Measurements from ENCODE around the gene A3GALT2. TPM values are rescaled to one million over a fixed set of nuclear protein-coding genes. Genes with fewer than 3 reads are reported as not detected.

A3GALT2 gene
- total and polyA plus RNA-seq, 4 donors = 0.33 to 0.57 TPM; not detected in 2

DNA sequence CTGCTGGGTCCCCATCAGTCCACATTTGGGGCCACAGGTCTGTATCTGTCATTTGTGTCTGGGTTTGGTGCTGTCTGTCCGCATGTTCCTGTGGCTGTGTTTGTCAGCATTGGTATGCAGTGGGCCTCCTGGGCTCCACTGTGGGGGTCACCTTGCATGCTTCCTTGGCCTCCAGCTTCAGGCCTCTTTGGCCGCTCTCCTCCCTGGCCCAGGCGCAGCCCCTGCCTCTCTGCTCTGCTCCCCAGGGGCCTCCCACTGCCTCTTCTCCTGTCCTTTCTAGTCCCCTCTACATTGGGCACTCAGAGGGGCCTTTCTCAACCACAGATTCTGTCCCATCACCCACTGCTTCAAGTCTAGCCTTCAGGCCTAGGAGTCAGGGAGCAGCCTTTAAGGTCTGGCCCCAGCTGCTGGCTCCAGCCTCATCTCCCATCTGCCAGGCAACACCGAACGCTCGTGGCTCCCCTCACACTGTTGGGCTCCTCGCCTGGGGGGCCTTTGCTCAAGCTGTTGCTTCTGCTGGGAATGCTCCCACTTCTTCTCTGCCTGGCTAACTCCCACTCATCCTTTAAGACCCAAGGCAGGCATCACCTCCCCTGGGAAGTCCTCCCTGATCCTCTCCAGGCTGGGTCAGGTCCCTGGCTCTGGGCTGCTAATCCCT is 50.0 kb downstream of the A3GALT2 start:
- Histone ChIP-seq H3K9me3 (ENCODE audit: control insufficient read depth, insufficient read depth, low read length) (no peaks in the 10 kb centered on the region), H3K27ac (ENCODE audit: low read depth, low read length) (no peak overlapping the region), H3K27me3 (ENCODE audit: control insufficient read depth, insufficient read depth, low read length) (no peaks in the 10 kb centered on the region), H3K4me3 (ENCODE audit: low read depth, low read length) (no peak overlapping the region), H3K4me1 (ENCODE audit: control insufficient read depth, insufficient read depth, low read length) (peaks cover 23% of the 10 kb centered on the region), H3K36me3 (ENCODE audit: control insufficient read depth, insufficient read depth, low read length) (peaks cover 60% of the 10 kb centered on the region)
- WGBS (ENCODE audit: insufficient coverage) = 78% methylated on average over 7 of the region's 7 CpGs
- no peak for DNase-seq (ENCODE audit: low read depth in 4 of 6, low spot score in 6 of 6)

DNA sequence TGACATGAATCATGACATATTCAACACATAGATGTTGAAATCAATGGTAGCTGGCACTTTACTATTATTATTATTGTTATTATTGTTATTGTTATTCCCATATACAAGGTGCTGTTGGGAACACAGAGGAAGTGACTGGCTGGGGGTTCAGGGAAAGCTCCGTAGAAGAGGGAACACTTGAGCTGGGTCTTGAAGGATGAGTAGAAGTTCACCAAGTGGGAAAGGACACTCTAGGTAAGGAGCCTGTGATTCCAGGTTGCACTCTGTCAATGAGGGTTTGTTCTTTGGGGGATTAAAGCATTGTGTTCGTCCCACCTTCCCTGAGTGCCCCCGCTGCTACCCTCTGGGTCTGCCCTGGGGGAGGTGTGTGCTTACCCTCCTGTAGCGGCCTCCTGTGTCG is 50.5 kb downstream of the A3GALT2 start:
- H3K4me1 ChIP-seq (ENCODE audit: control insufficient read depth, insufficient read depth, low read length) = peaks cover 23% of the 10 kb centered on the region
- H3K36me3 ChIP-seq (ENCODE audit: control insufficient read depth, insufficient read depth, low read length) = peaks cover 61% of the 10 kb centered on the region
- no peak overlapping the region for H3K4me3 ChIP-seq (ENCODE audit: low read depth, low read length)
- no peak for DNase-seq (ENCODE audit: low read depth in 4 of 6, low spot score in 6 of 6)
- WGBS (ENCODE audit: insufficient coverage) = 77% methylated on average over 4 of the region's 5 CpGs
- no peaks in the 10 kb centered on the region for H3K27me3 ChIP-seq (ENCODE audit: control insufficient read depth, insufficient read depth, low read length)
- no peaks in the 10 kb centered on the region for H3K9me3 ChIP-seq (ENCODE audit: control insufficient read depth, insufficient read depth, low read length)
- no peak overlapping the region for H3K27ac ChIP-seq (ENCODE audit: low read depth, low read length)

DNA sequence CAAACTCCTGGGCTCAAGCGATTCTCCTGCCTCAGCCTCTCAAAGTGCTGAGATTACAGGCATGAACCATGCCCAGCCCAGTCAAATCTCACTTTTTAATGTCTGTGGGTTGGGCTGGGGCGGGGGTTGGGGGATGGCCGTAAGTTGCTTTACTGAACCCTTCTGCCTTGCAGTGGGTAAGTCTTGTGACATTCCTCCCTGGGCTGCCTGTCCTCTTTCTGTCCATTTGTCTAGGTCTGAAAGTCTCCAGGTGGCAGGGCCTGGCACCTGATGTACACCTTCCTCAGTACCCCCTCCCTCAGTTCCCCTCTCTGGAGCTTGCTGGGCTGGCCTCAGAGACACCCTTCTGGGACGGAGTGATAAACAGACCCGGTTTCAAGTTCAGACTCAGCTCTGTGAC is 51.3 kb downstream of the A3GALT2 start:
- H3K27me3 ChIP-seq (ENCODE audit: control insufficient read depth, insufficient read depth, low read length) = no peaks in the 10 kb centered on the region
- peaks cover 64% of the 10 kb centered on the region for H3K36me3 ChIP-seq (ENCODE audit: control insufficient read depth, insufficient read depth, low read length)
- DNase-seq (ENCODE audit: low read depth in 4 of 6, low spot score in 6 of 6) = no peak
- H3K4me3 ChIP-seq (ENCODE audit: low read depth, low read length) = no peak overlapping the region
- no peak overlapping the region for H3K27ac ChIP-seq (ENCODE audit: low read depth, low read length)
- no CpG with 5 or more reads among the region's 5 CpGs for WGBS (ENCODE audit: insufficient coverage)
- no peaks in the 10 kb centered on the region for H3K9me3 ChIP-seq (ENCODE audit: control insufficient read depth, insufficient read depth, low read length)
- H3K4me1 ChIP-seq (ENCODE audit: control insufficient read depth, insufficient read depth, low read length) = peaks cover 23% of the 10 kb centered on the region

DNA sequence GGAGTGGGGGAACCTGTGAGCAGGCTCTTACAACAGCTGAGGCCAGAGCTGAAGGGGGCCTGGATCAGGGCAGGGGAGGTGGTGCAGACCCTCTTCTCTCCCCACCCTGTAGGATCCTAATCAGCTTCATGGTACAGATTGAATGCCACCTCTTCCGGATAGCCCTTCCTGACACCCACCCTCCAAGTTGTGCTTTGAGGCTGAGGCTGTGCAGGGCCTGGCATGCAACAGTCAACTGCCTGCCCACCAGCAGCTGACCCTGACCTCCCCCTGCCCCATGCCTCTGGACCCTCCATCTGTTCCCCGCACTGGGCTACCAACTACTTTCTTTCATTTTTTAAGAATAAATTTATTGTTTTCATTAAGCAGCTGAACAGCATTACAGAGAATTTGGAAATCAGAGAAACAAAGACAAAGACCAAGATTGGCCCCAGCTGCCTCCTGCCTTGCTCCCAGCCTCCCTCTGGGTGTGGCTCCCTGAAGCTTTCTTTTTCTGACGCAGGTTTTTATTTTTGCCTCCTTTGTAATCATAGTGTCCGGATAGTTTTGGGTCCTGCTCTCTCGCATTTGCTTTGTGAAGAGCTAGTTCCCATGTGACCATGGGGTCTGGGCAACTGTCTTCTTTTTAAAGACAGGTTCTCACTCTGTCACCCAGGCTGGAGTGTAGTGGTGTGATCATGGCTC is 51.8 kb downstream of the A3GALT2 start:
- WGBS (ENCODE audit: insufficient coverage) = 80% methylated on average over 4 of the region's 5 CpGs
- H3K36me3 ChIP-seq (ENCODE audit: control insufficient read depth, insufficient read depth, low read length) = peaks cover 64% of the 10 kb centered on the region
- H3K4me3 ChIP-seq (ENCODE audit: low read depth, low read length) = no peak overlapping the region
- DNase-seq (ENCODE audit: low read depth in 4 of 6, low spot score in 6 of 6) = no peak
- no peaks in the 10 kb centered on the region for H3K27me3 ChIP-seq (ENCODE audit: control insufficient read depth, insufficient read depth, low read length)
- no peak overlapping the region for H3K27ac ChIP-seq (ENCODE audit: low read depth, low read length)
- H3K4me1 ChIP-seq (ENCODE audit: control insufficient read depth, insufficient read depth, low read length) = peaks cover 25% of the 10 kb centered on the region
- no peaks in the 10 kb centered on the region for H3K9me3 ChIP-seq (ENCODE audit: control insufficient read depth, insufficient read depth, low read length)

DNA sequence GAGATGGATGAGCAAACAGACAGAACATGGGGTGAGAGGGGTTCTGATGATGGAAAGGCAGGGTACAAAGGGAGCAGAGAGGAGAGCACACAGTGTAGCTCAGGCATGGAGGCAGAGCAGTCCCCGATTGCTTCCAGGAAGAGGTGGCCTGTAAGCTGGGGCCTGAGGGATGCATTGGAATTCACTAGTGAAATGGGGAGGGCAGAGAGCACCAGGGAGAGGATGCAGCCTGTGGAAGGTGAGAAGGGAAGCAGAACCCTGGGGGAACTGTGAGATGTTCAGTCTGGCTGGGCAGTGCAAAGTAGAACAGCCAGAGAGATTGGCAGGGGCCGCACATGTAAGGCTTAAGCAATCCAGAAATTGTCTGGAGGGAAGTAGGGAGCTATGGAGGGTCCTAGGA is 52.4 kb downstream of the A3GALT2 start:
- Histone ChIP-seq H3K27me3 (ENCODE audit: control insufficient read depth, insufficient read depth, low read length) (no peaks in the 10 kb centered on the region), H3K4me3 (ENCODE audit: low read depth, low read length) (no peak overlapping the region), H3K9me3 (ENCODE audit: control insufficient read depth, insufficient read depth, low read length) (no peaks in the 10 kb centered on the region), H3K4me1 (ENCODE audit: control insufficient read depth, insufficient read depth, low read length) (peaks cover 31% of the 10 kb centered on the region), H3K36me3 (ENCODE audit: control insufficient read depth, insufficient read depth, low read length) (peaks cover 67% of the 10 kb centered on the region), H3K27ac (ENCODE audit: low read depth, low read length) (no peak overlapping the region)
- WGBS (ENCODE audit: insufficient coverage) = 87% methylated on average over 2 of the region's 2 CpGs
- DNase-seq (ENCODE audit: low read depth in 4 of 6, low spot score in 6 of 6) = no peak

DNA sequence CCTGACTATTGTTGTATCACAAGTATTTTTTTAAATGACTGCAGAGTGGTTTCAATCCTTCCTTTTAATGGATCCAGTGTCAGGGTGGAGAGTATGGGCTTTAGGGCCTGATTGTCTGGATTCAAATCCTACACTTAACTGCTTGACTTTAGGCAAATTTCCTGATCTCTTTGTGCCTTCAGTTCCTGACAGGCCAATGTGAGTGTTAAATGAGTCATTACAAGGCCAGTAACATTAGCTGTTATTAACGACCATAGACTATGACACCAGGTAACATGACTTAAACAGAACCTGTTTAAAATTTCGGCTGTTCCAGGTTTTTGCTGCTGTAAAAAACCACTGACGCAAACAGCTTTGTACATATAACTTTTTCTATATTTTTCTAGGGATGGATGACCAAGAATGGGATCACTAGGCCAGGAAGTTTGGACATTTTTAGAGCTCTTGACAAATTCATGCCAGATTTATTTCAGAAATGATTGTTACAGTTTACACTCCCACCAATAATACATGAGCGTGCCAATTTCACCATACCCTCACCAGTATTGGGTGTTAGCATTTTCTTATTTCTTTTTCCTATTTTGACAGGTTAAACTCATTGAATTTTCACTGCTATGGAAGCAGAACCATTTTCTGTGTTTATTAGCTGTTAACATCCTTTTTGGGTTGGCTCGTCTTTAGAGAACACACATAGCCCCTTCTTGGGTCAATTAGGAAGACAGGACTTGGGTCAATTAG is 53.3 kb downstream of the A3GALT2 start:
- DNase-seq (ENCODE audit: low read depth in 4 of 6, low spot score in 6 of 6) = no peak
- Histone ChIP-seq H3K27me3 (ENCODE audit: control insufficient read depth, insufficient read depth, low read length) (no peaks in the 10 kb centered on the region), H3K36me3 (ENCODE audit: control insufficient read depth, insufficient read depth, low read length) (peaks cover 62% of the 10 kb centered on the region), H3K4me1 (ENCODE audit: control insufficient read depth, insufficient read depth, low read length) (peaks cover 33% of the 10 kb centered on the region), H3K4me3 (ENCODE audit: low read depth, low read length) (no peak overlapping the region), H3K9me3 (ENCODE audit: control insufficient read depth, insufficient read depth, low read length) (no peaks in the 10 kb centered on the region), H3K27ac (ENCODE audit: low read depth, low read length) (no peak overlapping the region)
- 83% methylated on average over 1 of the region's 5 CpGs for WGBS (ENCODE audit: insufficient coverage)

DNA sequence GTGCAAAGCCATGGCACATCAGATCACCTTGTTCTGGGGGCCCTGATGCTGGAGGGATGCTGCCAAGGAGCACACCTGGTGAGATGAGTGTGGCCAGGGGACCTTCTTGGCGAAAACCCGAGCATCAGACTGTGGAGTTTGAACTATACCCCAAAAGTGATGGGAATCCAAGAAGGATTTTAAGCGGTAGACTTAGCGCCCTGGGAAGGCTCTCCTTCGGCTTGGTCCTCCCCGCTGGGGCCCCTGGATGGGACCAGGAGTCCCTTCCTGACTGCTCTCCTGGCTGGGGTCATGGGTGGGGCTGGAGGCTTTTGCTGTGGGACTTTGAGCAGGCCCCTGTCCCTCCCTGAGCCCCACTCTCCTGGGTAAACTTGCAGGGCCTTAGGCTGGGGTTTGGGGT is 54.1 kb downstream of the A3GALT2 start:
- peaks cover 30% of the 10 kb centered on the region for H3K4me1 ChIP-seq (ENCODE audit: control insufficient read depth, insufficient read depth, low read length)
- no peak for DNase-seq (ENCODE audit: low read depth in 4 of 6, low spot score in 6 of 6)
- H3K27ac ChIP-seq (ENCODE audit: low read depth, low read length) = no peak overlapping the region
- H3K27me3 ChIP-seq (ENCODE audit: control insufficient read depth, insufficient read depth, low read length) = no peaks in the 10 kb centered on the region
- WGBS (ENCODE audit: insufficient coverage) = 94% methylated on average over 6 of the region's 6 CpGs
- H3K36me3 ChIP-seq (ENCODE audit: control insufficient read depth, insufficient read depth, low read length) = peaks cover 57% of the 10 kb centered on the region
- H3K4me3 ChIP-seq (ENCODE audit: low read depth, low read length) = no peak overlapping the region
- H3K9me3 ChIP-seq (ENCODE audit: control insufficient read depth, insufficient read depth, low read length) = no peaks in the 10 kb centered on the region

DNA sequence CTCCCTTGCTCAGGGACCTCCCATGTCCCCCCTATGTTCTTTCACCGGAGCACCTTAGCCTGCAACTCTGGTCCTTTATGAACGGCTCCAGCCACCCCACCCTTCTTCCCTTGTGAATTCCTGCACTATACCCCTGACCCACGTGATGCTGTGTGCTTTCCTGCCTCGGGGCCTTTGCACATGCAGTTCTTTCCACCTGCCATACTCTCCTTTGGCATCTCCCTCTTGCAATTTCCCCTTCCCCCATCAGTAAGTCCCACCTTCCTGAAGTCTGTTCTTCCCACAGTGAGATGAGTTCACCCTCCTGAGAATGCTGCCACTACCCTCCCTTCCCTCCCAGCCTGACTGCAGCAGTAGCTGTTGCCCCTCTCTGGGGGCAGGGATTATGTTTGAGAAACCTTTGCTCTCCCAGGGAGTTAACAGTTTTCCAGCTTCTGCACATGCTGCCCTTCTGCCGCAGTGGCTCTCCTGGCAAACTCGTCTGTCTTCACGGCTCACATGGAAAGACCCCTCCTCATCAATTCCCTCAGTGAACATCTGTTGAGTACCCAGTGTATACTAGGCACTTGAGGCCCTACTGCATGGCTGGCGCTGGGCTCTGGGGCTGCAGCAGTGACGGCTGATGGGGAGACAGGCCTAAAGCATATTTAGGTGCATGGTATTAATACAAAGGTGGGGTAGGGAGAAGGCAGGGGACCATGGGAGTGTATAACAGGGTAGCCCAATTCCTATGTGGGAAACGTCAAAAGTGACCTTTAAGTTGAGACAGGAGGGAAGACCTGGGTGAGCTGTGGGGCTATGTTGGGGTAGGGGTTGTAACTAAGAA is 54.9 kb downstream of the A3GALT2 start:
- Histone ChIP-seq H3K4me1 (ENCODE audit: control insufficient read depth, insufficient read depth, low read length) (peaks cover 33% of the 10 kb centered on the region), H3K4me3 (ENCODE audit: low read depth, low read length) (no peak overlapping the region)
- WGBS (ENCODE audit: insufficient coverage) = 83% methylated on average over 10 of the region's 10 CpGs

DNA sequence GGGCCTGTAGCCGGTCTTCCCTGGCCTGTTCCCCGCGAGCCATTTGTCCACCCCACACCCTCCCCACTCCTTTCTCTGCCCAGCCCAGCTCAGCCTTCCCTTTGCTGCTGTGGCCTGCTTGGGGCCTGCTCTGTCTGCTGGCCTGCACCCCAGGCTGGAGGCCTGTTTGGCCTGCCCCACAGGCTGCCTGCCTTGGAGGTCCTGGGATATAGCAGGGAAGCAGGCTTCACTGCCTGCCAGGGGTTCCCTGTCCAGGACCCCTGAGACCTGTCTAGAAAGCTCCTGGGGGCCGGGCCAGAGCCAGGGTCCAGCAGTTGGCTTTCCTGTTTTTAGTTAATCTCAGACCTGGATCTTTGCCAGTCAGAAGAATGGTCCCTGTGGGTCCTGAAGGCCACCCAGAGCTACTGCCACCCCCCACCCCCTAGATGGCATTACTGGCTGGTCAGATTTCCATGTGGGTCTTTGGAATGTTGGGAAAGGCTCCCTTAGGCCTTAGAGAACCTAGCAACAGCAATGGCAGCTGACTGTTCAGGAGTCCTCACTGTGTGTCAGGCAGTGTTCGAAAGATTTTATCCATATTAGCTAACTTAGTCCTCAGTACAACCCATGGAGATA is 56.9 kb downstream of the A3GALT2 start:
- no peak overlapping the region for H3K27ac ChIP-seq (ENCODE audit: low read depth, low read length)
- no peaks in the 10 kb centered on the region for H3K9me3 ChIP-seq (ENCODE audit: control insufficient read depth, insufficient read depth, low read length)
- H3K36me3 ChIP-seq (ENCODE audit: control insufficient read depth, insufficient read depth, low read length) = peaks cover 42% of the 10 kb centered on the region
- H3K4me3 ChIP-seq (ENCODE audit: low read depth, low read length) = no peak overlapping the region
- no peak for DNase-seq (ENCODE audit: low read depth in 4 of 6, low spot score in 6 of 6)
- peaks cover 44% of the 10 kb centered on the region for H3K4me1 ChIP-seq (ENCODE audit: control insufficient read depth, insufficient read depth, low read length)
- no peaks in the 10 kb centered on the region for H3K27me3 ChIP-seq (ENCODE audit: control insufficient read depth, insufficient read depth, low read length)
- 74% methylated on average over 3 of the region's 5 CpGs for WGBS (ENCODE audit: insufficient coverage)

More for the DNA sequence above, 54.9 kb downstream of the A3GALT2 start:
- Histone ChIP-seq H3K9me3 (ENCODE audit: control insufficient read depth, insufficient read depth, low read length) (no peaks in the 10 kb centered on the region), H3K27me3 (ENCODE audit: control insufficient read depth, insufficient read depth, low read length) (no peaks in the 10 kb centered on the region), H3K27ac (ENCODE audit: low read depth, low read length) (no peak overlapping the region), H3K36me3 (ENCODE audit: control insufficient read depth, insufficient read depth, low read length) (peaks cover 50% of the 10 kb centered on the region)
- no peak for DNase-seq (ENCODE audit: low read depth in 4 of 6, low spot score in 6 of 6)

All from spinal cord (tissue), 10 donors.